ENCODE measurements around the gene ARHGAP5. TPM values are rescaled to one million over a fixed set of nuclear protein-coding genes. Genes with fewer than 3 reads are reported as not detected.

The ARHGAP5 gene
- 37.4 and 42.1 TPM in 2 replicates for total RNA-seq

GRCh38 chr14:32077081-32078022 is at the start of gene ARHGAP5:
TSS of gene ARHGAP5 (plus strand) at chr14:32077304. CDS start at chr14:32090670, 13,366 bp downstream.
- peak; percentile 4 for DNase-seq (ENCODE audit: low read depth, low spot score)

- DNase-seq (ENCODE audit: low read depth, low spot score): no peak
Observed at GRCh38 chr14:32028599-32028998, 48.5 kb upstream of the ARHGAP5 start.

GRCh38 chr14:32033543-32033942 is 43.6 kb upstream of the ARHGAP5 start:
- DNase-seq (ENCODE audit: low read depth, low spot score): no peak

- no peak for DNase-seq (ENCODE audit: low read depth, low spot score)
Observed at GRCh38 chr14:32038876-32039275, 38.2 kb upstream of the ARHGAP5 start.

- DNase-seq (ENCODE audit: low read depth, low spot score): no peak
Observed at GRCh38 chr14:32039401-32040030, 37.6 kb upstream of the ARHGAP5 start.

- no peak for DNase-seq (ENCODE audit: low read depth, low spot score)
Observed at GRCh38 chr14:32043624-32044023, 33.5 kb upstream of the ARHGAP5 start.

GRCh38 chr14:32044454-32044853 is 32.6 kb upstream of the ARHGAP5 start:
- no peak for DNase-seq (ENCODE audit: low read depth, low spot score)

- DNase-seq (ENCODE audit: low read depth, low spot score): no peak
Observed at GRCh38 chr14:32047791-32048190, 29.3 kb upstream of the ARHGAP5 start.

GRCh38 chr14:32049361-32050088 is 27.6 kb upstream of the ARHGAP5 start:
- no peak for DNase-seq (ENCODE audit: low read depth, low spot score)

GRCh38 chr14:32050878-32051277 is 26.2 kb upstream of the ARHGAP5 start:
- no peak for DNase-seq (ENCODE audit: low read depth, low spot score)

GRCh38 chr14:32054536-32054935 is 22.6 kb upstream of the ARHGAP5 start:
- no peak for DNase-seq (ENCODE audit: low read depth, low spot score)

GRCh38 chr14:32055175-32055574 is 21.9 kb upstream of the ARHGAP5 start:
- no peak for DNase-seq (ENCODE audit: low read depth, low spot score)

- no peak for DNase-seq (ENCODE audit: low read depth, low spot score)
Observed at GRCh38 chr14:32059702-32060101, 17.4 kb upstream of the ARHGAP5 start.

- no peak for DNase-seq (ENCODE audit: low read depth, low spot score)
Observed at GRCh38 chr14:32064931-32065330, 12.2 kb upstream of the ARHGAP5 start.

GRCh38 chr14:32068708-32069107 is 8.4 kb upstream of the ARHGAP5 start:
- no peak for DNase-seq (ENCODE audit: low read depth, low spot score)

GRCh38 chr14:32070282-32070681 is 6.8 kb upstream of the ARHGAP5 start:
- no peak for DNase-seq (ENCODE audit: low read depth, low spot score)

- no peak for DNase-seq (ENCODE audit: low read depth, low spot score)
Observed at GRCh38 chr14:32072676-32073075, 4.4 kb upstream of the ARHGAP5 start.

GRCh38 chr14:32073537-32074189 is 3.4 kb upstream of the ARHGAP5 start:
- peak; percentile 40 for DNase-seq (ENCODE audit: low read depth, low spot score)

- no peak for DNase-seq (ENCODE audit: low read depth, low spot score)
Observed at GRCh38 chr14:32074887-32075572, 2.1 kb upstream of the ARHGAP5 start.

GRCh38 chr14:32075672-32076277 is 1.3 kb upstream of the ARHGAP5 start:
- no peak for DNase-seq (ENCODE audit: low read depth, low spot score)

All from pulmonary artery endothelial cell (primary cell).